NCI-H82 (cell line): ENCODE data around the gene TRMT61A.

Source experiments
- DNase-seq: peaks from one replicate; lab custom pipeline; 2025; lab: John Stamatoyannopoulos, UW

TRMT61A gene

DNA sequence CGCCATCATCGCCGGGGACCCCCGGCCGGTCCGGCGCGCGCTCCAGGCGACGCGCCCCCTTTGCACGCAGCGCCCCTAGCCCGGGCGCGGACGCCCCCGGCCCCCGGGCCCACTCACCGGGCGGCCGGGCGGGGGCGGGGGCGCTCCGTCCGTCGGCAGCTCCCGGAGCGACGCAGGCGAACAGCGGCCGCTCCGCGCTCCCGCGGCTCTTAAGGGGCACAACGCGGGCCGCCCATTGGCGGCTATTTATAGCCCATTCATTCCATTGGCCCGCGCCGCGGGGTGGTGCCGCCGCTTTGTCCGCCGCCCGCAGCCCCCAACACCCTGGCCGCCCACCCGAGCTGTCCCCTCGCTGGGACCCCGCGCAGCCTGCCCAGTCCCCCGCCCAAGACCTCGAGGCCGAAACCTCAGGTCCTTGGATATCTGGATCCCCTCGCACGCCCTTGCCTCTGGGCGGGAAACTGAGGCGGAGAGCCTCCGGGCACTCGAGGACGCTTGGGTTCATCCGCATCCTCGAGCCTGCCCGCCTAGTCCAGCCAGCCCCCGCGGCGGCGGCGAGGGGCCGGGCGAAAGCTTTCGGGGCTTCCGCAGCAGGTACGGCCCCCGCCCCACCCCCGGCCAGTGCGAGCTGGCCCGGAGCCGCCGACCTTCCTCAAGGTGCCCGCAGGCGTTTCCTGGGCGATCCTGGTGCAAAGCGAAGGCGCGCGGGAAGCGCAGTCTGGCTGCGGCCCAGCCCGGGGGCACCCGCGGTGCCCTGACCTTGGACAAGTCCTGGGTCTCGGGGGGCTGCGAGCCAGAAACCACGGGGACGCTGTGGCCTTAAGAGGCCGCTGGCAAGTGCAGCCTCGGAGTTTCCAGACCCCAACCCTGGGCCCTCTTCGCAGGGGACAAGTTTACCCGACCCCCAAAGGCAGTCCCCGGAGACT, 6.1 kb upstream of the TRMT61A start, which contains the start of gene CKB:
CKB (minus strand) TSS at position 182 of the 926 bp plus-strand sequence. CDS start 337 bp downstream, outside the sequence.
- peak; percentile 90 for DNase-seq

DNA sequence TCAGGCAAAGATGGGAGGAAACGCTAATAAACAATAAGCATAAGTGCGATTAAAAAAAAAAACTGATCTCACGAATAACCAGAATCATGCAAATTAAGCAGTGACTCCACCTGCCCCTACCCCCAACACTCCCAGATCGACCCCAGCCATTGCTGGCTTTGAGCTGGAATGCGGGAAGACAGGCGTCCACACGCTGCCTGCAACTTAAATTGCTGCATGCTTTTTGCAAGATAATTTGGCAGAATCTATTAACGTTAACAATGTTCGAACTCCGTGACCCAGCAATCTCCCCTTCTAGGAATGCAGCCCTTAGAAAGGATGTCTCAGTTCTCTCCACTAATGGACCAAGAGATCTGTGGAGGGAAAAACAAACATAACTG, 5.4 kb upstream of the TRMT61A start:
- DNase-seq, result no peak

DNA sequence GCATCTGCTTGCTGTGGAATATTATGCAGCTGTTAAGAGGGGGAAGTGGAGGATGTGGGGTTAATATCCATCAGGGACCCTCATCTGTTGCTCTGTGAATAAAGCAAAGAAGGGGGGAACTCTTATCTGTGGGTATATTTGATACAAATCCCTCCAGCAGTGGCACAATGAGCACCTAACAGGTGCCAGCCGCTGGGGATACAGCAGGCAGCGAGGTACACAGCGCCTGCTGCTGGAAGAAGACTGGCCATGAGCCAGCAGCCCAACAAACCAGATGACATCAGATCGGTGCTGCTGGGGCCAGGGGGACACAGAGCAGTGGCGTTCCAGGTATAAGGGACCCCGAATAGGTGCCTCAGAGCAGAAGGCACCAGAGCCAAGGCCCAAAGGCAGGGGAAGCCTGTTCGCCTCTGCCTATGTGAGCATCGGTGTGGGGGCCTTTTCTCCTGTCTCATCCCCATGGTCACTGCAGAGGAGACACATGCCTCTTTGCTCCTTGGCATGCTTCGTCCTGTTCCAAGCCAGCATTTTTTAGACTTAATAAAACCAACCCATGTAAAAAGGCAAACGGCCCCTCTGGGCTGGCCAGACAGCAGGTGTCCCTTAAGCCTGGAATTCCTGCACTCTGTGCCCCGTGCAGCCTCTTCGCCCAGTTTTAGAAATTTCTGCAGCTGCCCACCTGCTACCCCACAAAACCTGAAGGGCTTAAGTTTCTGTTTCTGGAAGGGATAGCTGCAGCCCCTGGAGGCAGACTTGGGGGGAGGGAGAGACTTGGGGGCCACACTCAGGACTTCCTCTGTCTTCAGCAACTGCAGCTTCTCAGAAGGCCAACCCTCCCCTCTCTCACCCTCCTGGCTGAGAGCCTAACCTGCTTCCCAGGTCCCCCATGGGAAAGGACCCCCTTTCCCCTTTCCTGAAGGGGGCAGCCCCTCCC, 4.7 kb upstream of the TRMT61A start:
- DNase-seq, result peak; percentile 11

- DNase-seq, result peak; percentile 73
These were observed 3.4 kb upstream of the TRMT61A start for GRCh38 chr14:103525430-103526246.

DNA sequence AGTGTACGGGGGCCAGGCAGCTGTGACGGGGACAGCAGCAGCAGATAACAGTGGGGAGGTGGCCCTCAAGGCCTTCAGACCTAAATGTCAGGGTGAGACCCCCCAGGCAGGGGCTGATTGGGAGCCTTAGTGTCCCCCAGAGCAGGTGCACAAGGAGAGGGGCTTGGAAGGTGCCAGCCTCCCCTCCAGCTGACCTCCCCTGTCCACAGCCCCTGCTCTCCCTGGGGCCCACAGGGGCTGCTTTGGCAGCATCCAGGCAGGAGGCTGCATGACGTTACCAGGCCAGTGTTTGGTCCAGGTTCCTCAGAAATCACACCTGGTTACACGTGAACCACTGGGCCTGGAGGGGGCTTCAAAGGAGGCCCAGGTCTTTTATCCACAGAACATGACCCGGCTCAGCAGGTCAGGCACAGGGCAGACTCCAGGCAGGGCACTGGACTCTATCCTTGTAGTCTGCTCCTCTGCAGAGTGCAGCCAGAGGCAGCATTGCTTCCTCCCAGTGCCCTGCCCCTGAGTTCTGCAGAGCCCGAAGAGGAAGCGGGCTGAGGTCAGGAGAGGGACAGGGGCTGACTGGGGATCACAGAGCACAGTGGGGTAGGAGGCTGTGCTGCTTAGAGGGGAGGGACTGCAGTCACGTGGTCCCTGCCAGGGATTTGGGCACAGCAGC, 2.6 kb upstream of the TRMT61A start:
- no peak for DNase-seq

- no peak for DNase-seq
These were observed 2.1 kb upstream of the TRMT61A start for GRCh38 chr14:103526914-103527248.

- no peak for DNase-seq
These were observed 1.4 kb upstream of the TRMT61A start for GRCh38 chr14:103527408-103528145.

DNA sequence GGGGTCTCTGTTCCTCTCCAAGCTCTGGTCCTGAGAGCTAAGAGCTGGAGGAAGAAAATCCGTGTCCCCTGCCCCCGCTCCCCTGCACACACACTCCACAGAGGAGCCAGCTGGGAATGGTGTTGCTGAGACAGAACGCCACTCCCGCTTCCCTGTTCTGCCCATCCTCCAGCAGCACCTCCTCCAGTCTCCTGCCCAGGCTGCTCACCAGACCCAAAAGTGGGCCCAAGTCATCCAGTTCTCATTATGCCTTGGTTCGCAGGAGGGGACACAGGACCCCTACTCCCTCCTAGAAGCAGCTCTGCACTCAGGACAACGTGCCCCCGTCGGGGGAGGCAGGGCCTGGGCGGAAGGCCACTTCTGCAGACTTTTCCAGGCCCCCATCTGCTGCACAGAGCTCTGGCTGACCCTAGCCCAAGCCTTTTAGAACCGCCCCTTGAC, 830 bp upstream of the TRMT61A start:
- DNase-seq, result peak; percentile 75

DNA sequence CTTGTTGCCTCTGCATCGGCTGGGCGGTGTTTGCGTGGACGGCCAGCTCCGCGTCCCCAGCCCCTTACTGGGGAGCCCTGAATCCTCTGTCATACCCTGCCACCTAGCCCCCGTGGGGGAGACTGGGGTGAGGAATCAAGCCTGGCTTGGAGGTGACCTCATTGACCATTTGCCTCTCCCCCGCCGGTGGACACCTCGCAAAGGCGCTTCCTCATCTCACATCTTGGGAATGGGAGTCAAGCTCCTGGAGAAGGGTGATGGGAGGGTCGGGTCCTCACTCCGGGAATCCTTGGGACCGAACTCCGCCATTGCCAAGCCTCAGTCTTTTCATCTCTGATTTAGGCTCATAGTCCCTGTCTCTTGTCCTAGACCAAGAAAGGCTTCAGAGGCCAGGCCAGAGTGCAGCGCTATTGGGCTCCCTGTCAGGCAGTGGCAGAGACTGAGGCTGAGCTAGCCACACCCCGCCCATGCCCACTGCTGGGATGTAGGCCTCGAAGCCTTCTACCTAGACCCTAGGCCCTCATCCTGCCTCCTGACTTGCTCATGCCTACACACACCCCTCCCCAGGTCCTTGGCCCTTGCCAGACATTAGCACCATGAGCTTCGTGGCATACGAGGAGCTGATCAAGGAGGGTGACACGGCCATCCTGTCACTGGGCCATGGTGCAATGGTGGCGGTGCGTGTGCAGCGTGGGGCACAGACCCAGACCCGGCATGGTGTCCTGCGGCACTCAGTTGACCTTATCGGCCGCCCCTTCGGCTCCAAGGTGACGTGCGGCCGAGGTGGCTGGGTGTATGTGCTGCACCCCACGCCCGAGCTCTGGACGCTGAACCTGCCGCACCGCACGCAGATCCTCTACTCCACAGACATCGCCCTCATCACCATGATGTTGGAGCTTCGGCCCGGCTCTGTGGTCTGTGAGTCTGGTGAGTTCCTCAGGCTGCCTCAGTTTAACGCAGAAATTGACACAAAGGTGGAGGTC, 678 bp downstream of the TRMT61A start:
- DNase-seq, result no peak

DNA sequence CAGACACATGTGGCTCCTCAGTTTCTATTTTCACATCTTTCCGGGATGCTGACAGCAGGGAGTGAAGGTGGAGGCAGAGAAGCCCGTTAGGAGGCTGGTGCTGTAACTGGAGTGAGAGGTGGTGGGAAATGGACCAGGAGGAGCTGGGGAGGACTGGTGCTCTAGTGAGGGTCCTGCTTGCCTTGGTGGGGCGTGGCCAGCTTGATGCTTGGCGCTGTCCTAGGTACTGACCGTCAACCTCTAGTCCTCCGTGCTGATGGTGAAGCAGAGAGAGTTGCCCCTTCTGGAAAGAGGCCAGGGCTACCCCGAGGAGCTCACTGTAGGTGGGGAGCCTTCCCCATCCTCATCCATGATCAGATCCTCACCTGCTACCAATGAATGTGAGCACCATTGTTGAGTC, 1.4 kb downstream of the TRMT61A start:
- no peak for DNase-seq

DNA sequence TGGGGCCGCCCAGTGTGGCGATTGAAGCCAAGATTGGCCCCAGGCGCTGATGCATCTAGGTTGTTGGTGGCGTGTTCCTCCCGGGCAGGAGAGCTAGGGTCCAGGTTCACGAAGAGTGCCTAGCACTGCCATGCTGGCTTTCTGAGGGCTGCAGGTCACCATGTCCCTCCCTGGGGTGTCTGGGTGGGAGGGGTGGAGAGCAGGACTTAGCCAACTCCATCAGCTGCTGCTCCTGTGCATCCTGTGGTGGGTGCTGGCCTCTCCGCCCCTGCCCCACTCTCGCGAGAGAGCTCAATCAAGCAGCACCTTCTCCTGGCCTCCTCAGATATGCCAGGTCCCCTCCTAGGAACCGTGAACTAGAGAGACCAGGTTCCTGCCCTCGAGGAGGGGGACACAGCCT, 1.8 kb downstream of the TRMT61A start:
- no peak for DNase-seq

DNA sequence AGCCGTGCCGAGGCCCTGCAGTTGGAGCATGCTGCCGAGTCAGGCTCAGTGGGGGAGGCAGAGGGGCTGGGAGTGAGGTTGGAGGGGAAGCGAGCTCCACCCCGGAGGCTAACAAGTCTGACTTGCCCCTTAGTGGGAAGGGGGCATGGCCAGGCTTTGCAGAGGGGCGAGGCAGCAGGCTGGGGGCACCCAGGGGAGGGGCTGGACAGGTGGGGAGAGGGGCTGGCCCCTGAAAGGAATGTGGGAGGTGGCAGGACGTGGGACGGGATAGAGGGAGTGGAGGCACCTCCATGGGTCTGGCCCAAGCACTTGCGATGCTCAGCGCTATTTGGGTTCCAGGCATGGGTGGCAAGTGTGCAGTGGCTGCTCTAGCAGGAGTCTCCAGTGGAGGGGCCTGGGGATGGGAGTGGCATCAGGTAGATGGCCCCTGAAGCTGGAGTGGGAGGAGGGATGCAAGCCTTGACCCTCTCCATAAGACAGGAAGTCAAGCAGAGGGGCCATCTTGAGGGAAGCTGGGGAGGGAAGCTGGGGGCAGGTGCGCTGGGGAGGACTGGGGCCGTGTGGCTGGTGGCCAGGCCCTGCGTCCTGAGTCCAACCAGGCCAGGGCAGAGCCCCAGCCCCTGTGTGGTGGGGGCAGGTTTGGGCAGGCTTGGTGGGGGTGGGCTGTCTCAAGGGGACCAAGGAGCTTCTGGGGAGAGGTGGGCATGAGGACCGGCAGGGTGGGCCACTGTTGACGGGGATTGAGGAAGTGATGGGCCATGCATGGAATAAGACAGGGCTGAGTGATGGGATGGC, 2.6 kb downstream of the TRMT61A start:
- no peak for DNase-seq

DNA sequence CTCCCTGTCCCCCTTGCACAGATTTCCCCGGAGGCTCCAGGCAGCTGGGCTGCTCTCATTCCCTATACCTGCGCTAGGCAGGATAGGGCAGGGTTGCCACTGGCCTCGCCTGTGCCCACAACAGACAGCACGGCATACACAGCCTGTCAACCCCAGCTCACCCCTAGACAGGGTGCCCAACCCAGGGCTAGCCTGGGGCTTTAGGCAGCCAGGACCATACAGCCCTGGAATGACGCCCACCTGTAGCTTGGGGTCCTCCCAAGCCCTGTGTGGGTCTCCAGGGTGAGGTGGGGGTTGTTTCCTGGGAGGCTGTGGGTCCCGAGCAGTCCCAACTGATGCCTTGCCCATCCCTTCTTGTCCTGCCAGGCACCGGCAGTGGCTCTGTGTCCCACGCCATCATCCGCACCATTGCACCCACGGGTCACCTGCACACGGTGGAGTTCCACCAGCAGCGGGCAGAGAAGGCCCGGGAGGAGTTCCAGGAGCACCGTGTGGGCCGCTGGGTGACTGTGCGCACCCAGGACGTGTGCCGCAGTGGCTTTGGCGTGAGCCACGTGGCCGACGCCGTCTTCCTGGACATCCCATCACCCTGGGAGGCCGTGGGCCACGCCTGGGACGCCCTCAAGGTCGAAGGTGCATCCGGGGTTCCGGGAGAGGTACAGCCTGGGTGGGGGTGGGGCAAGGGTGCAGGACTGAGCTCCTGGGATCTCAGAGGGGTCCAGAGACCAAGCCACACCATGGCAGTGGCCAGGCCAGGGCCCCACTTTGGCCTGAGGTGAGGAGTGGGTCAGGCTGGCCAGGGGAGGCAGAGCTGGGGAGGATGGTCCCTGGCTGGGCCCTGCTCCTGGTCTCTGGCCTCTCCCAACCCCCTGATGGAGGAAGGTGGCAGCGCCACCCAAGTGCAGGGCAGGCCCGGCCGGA, 3.5 kb downstream of the TRMT61A start:
- DNase-seq, result no peak

DNA sequence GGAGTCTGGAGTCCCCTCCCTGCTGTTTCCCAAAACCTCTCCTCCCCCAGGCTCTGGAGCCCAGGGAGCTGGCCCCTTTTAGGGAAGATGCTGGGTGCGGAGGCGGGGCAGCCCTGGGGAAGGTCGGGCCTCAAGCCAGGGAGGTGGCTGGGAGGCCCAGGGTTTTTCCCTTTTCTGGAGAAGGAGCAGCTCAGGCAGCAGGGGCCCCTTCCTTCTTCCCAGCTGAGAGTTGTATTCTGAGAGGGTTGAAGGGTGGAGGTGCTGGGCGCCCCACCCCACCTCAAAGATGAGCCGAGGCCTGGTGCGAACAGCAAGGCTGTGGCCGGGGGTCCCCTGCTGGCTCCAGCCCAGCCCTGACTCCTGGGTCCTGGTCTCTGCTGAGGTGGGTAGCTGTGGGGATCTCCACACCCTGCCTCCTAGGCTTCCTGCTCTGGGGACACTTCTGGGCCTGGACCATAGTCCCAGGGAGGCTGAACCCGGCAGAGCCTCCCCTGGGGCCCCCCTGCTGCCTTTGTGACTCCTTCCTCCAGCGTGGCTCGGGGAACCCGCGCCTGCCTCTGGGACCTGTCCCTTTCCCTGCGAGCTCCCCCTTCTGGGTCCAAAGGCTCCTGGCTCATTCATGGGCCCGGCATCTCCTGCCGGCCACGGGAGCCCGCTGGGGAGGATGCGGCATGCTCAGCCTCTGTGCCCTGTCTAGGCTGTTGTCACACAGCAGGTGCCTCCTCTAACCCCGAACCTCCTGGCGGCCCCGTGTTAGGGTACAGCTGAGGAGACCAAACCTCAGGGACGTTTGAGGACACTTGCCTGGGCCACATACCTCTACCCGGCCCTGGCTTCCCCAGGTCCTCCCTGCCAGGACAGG, 4.4 kb downstream of the TRMT61A start:
- no peak for DNase-seq

GRCh38 chr14:103533999-103534575, 5.1 kb downstream of the TRMT61A start:
- DNase-seq, result no peak

- DNase-seq, result no peak
These were observed 5.6 kb downstream of the TRMT61A start for GRCh38 chr14:103534576-103535061.
